Upper lobe of right lung (tissue), 1 donor: ENCODE data around the gene RPS8. TPM values are rescaled to one million over a fixed set of nuclear protein-coding genes. Genes with fewer than 3 reads are reported as not detected.
A peak's percentile ranks its signal among the peaks of the same experiment; 100 is the strongest.

Source experiments
- ATAC-seq: fragments of 200-7000 bp; cut with Tn5 transposase; one replicate; pipeline ENCODE4 v1.9.1; 2020; ENCODE audit warnings: mild to moderate bottlenecking, moderate library complexity
- DNase-seq: peaks from one replicate; pipeline ENCODE4 v3.0.0-alpha.2; 2020
- H3K27ac ChIP-seq: fragments of 200-600 bp; one replicate; pipeline ENCODE4 v1.8.0; 2022
- H3K27me3 ChIP-seq: fragments of 200-600 bp; one replicate; pipeline ENCODE4 v1.8.0; 2022; ENCODE audit warnings: mild to moderate bottlenecking
- H3K36me3 ChIP-seq: fragments of 200-600 bp; one replicate; pipeline ENCODE4 v1.8.0; 2022
- H3K4me1 ChIP-seq: fragments of 200-600 bp; one replicate; pipeline ENCODE4 v1.8.0; 2022
- H3K4me3 ChIP-seq: fragments of 200-600 bp; one replicate; pipeline ENCODE4 v1.8.0; 2022; ENCODE audit warnings: mild to moderate bottlenecking
- H3K9me3 ChIP-seq: fragments of 200-600 bp; one replicate; pipeline ENCODE4 v1.8.0; 2022
- intact Hi-C: fragments of 100-400 bp; cut with DNase I; formaldehyde crosslinking; loops from one replicate; pipeline ENCODE4 v1.11.0; 2022
- total RNA-seq: library from RNA; stranded (reverse); fragmentation: NEBNext Ultra II Directional; extraction: Animal tissue kit (Norgen Biotek cat#: 25700); gene quantifications from one replicate; pipeline ENCODE4 v1.2.1, GENCODE V29; 2021
- TF ChIP-seq, protein P1 (sequence below): fragments of 200-600 bp; IDR thresholded peaks from one replicate; pipeline ENCODE4 v1.8.0; 2022; ENCODE audit warnings: antibody characterized with exemption
- donor health status: DM: no; HTN: yes; CAD: no; lungs with severe emphysema.

The RPS8 gene
- total RNA-seq, 1 donor from 2014 or later = 1,338 TPM

DNA sequence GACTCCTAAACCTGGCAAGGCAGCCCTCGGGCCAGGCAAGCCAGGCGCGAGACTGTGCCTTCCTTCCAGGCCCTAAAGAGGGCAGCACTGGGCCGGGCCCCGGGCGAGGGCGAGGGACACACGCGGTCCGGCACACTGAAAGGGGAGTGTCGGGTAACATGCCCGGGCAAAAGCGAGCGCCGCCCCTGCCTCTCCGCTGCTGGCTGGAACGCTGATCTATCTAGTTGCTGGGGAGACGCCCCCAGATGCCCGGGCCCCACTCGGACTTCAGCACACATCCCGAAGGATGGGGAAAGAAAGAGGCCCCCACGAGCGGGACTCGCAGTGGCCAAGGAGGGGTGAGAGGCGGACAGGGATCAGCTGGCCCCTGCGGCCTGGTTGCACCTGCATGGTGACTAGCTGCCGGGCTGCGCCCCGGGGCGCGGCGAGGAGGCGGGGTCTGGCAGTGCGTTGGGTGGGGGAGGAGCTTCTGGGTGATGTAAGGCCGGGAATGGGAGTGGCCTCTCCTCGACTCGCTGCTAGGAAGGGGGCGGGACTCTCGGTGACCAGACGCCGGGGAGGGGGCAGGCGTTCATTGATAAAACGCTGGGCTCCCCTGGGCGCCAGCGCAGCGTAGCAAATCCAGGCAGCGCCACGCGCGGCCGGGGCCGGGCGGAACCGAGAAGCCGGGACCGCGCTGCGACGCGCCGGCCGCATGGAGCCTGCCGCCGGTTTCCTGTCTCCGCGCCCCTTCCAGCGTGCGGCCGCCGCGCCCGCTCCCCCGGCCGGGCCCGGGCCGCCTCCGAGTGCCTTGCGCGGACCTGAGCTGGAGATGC, 24.6 kb downstream of the RPS8 start, which contains the start of gene PLK3:
Gene PLK3 (plus strand): TSS at position 608 of the 815 bp plus-strand sequence. CDS start 87 bp downstream, at position 695.
- TF ChIP-seq, protein P1, sequence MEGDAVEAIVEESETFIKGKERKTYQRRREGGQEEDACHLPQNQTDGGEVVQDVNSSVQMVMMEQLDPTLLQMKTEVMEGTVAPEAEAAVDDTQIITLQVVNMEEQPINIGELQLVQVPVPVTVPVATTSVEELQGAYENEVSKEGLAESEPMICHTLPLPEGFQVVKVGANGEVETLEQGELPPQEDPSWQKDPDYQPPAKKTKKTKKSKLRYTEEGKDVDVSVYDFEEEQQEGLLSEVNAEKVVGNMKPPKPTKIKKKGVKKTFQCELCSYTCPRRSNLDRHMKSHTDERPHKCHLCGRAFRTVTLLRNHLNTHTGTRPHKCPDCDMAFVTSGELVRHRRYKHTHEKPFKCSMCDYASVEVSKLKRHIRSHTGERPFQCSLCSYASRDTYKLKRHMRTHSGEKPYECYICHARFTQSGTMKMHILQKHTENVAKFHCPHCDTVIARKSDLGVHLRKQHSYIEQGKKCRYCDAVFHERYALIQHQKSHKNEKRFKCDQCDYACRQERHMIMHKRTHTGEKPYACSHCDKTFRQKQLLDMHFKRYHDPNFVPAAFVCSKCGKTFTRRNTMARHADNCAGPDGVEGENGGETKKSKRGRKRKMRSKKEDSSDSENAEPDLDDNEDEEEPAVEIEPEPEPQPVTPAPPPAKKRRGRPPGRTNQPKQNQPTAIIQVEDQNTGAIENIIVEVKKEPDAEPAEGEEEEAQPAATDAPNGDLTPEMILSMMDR = peak; percentile 86
- ATAC-seq (peak; percentile 96), DNase-seq (peak; percentile 98)
- H3K36me3 ChIP-seq = peaks cover 25% of the 10 kb centered on the region
- H3K9me3 ChIP-seq = no peaks in the 10 kb centered on the region
- H3K4me3 ChIP-seq = peak within 1 kb of the TSS; percentile 84
- no peaks in the 10 kb centered on the region for H3K27me3 ChIP-seq
- intact Hi-C loops = no loop called here
- peaks cover 30% of the 10 kb centered on the region for H3K4me1 ChIP-seq
- H3K27ac ChIP-seq = peak within 1 kb of the TSS; percentile 96

DNA sequence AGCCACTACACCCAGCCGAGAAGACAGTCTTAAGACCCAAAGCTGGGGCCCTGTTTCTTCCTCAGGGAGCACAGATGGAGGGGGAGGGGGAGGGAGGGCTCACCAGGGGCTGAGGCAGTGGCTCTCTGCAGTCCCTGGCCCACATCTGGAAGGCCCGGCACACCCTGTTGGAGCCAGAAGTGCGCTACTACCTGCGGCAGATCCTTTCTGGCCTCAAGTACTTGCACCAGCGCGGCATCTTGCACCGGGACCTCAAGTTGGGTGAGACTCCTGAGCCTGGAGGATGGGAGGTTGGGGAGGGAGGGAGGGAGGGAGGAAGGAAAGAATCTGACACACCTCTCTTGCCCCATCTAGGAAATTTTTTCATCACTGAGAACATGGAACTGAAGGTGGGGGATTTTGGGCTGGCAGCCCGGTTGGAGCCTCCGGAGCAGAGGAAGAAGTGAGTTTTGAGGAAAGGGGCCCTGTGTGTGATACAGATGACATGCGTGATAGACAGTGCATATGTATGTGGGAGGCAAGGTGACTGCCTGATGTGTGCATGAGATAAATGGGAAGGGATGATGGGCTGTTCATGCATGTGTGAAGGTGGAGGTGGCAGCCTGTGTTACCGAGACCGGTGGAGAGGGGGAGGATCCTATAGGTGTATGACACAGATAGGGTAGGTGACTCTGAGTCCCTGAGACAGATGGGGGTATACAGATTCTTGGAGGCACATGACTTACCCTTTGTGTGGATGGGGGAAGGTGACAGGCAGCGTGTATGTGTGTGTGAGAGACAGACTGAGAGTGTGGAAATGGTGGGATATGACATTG, 26.4 kb downstream of the RPS8 start:
- TF ChIP-seq, protein P1 = no peak
- ATAC-seq (no peak), DNase-seq (peak; percentile 67)
- Histone ChIP-seq H3K36me3 (peaks cover 43% of the 10 kb centered on the region), H3K4me1 (peaks cover 42% of the 10 kb centered on the region), H3K4me3 (peak overlapping the region; percentile 84), H3K27me3 (no peaks in the 10 kb centered on the region), H3K9me3 (no peaks in the 10 kb centered on the region), H3K27ac (peak overlapping the region; percentile 96)
- intact Hi-C loops = no loop called here

DNA sequence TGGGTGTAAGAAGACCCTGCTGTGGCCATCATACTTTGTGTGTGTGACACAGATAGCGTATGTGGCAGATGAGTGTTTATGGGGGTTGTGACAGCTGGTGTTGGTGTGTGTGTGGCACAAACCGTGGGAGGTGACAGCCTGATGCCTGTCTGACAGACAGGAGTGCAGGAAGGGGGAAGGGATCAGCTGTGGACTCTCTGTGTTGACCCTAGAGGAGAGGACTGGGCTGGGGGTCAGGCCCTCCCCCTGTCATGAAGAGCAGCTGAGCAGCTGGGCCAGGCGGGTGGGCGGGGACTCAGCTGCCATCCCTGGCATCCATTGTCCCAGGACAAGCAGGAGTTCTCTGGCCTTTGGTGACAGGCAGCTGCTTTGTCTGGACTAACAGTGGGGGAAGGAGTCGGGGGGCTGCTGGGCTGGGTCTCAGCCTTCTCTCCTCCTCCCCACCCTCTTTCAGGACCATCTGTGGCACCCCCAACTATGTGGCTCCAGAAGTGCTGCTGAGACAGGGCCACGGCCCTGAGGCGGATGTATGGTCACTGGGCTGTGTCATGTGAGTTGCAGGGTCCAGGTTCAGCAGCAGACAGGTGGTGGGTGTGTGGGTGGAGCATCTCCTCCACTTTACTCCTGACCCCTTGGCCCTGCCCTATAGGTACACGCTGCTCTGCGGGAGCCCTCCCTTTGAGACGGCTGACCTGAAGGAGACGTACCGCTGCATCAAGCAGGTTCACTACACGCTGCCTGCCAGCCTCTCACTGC, 27.1 kb downstream of the RPS8 start:
- intact Hi-C loops = no loop called here
- Histone ChIP-seq H3K27me3 (no peaks in the 10 kb centered on the region), H3K4me1 (peaks cover 50% of the 10 kb centered on the region), H3K9me3 (no peaks in the 10 kb centered on the region), H3K4me3 (peak overlapping the region; percentile 84), H3K27ac (peak overlapping the region; percentile 96), H3K36me3 (peaks cover 44% of the 10 kb centered on the region)
- DNase-seq = peak; percentile 63
- TF ChIP-seq, protein P1 = no peak
- no peak for ATAC-seq

DNA sequence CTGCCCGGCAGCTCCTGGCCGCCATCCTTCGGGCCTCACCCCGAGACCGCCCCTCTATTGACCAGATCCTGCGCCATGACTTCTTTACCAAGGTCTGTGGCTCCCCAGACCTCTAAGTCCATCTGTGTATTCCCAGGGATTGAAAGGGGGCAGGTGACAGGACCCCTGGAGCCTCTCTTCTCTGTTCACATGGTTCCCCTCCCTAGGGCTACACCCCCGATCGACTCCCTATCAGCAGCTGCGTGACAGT, 27.6 kb downstream of the RPS8 start:
- no peak for DNase-seq
- Histone ChIP-seq H3K9me3 (no peaks in the 10 kb centered on the region), H3K27ac (peak overlapping the region; percentile 15), H3K4me1 (peaks cover 55% of the 10 kb centered on the region), H3K27me3 (no peaks in the 10 kb centered on the region), H3K36me3 (peaks cover 44% of the 10 kb centered on the region), H3K4me3 (peak overlapping the region; percentile 84)
- no peak for ATAC-seq
- intact Hi-C loops = no loop called here
- TF ChIP-seq, protein P1 = no peak

DNA sequence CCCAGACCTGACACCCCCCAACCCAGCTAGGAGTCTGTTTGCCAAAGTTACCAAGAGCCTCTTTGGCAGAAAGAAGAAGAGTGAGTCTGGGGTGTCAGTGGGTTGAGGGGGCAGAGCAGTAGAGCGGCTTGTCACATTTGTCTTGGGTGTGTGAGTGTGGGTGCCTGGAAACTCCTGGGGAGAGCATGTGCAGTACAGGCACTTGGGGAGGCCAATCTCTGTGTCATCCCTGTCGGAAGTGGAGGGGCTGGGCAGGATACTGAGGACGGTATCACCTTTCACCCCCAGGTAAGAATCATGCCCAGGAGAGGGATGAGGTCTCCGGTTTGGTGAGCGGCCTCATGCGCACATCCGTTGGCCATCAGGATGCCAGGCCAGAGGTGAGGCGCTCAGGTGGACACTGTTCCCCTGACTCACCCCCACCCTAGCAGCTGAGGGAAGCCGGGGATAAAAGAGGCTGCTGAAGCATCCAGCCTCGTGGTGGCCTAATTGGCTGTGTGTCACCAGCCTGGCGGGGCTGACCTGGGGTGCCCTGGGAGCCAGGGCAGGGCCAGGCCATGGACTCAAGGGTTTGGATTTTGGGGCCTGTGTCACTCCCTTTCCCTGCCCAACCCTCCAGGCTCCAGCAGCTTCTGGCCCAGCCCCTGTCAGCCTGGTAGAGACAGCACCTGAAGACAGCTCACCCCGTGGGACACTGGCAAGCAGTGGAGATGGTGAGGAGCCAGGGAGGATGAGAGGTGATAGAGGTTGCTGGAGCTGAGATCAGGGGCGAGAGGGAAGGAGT, 28.2 kb downstream of the RPS8 start:
- H3K27me3 ChIP-seq = no peaks in the 10 kb centered on the region
- TF ChIP-seq, protein P1 = no peak
- peak; percentile 58 for DNase-seq
- peaks cover 60% of the 10 kb centered on the region for H3K4me1 ChIP-seq
- H3K9me3 ChIP-seq = no peaks in the 10 kb centered on the region
- intact Hi-C loops = no loop called here
- peak overlapping the region; percentile 15 for H3K27ac ChIP-seq
- ATAC-seq = no peak
- peak overlapping the region; percentile 84 for H3K4me3 ChIP-seq
- H3K36me3 ChIP-seq = peaks cover 44% of the 10 kb centered on the region
